GM12874 (cell line): ENCODE data around the gene ZKSCAN5.

Source experiments
- TF ChIP-seq, protein P1 (sequence below): IDR thresholded peaks from 2 replicates; pipeline ENCODE4 v1.5.1; 2011; ENCODE audit warnings: low read depth, mild to moderate bottlenecking, control low read depth, low read length, moderate library complexity; ENCODE audit not compliant: insufficient read depth

ZKSCAN5 gene

DNA sequence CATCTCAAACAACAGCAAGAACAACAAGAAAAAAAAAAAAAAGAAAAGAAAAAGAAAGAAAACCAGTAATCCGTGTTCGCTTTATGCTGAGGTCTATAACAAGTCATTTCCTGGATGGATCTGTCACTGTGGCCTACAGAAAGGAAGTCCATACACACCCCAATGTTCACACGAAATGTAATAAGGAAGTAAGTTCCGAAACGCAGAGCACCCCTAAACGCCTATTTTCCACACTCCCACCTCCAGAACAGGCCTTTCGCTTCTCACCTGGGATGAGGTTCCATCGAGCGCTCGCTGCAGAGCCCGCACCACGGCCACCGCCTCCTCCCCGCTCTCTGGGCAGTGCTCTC is 5.1 kb upstream of the ZKSCAN5 start:
- TF ChIP-seq, protein P1, sequence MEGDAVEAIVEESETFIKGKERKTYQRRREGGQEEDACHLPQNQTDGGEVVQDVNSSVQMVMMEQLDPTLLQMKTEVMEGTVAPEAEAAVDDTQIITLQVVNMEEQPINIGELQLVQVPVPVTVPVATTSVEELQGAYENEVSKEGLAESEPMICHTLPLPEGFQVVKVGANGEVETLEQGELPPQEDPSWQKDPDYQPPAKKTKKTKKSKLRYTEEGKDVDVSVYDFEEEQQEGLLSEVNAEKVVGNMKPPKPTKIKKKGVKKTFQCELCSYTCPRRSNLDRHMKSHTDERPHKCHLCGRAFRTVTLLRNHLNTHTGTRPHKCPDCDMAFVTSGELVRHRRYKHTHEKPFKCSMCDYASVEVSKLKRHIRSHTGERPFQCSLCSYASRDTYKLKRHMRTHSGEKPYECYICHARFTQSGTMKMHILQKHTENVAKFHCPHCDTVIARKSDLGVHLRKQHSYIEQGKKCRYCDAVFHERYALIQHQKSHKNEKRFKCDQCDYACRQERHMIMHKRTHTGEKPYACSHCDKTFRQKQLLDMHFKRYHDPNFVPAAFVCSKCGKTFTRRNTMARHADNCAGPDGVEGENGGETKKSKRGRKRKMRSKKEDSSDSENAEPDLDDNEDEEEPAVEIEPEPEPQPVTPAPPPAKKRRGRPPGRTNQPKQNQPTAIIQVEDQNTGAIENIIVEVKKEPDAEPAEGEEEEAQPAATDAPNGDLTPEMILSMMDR: no peak

DNA sequence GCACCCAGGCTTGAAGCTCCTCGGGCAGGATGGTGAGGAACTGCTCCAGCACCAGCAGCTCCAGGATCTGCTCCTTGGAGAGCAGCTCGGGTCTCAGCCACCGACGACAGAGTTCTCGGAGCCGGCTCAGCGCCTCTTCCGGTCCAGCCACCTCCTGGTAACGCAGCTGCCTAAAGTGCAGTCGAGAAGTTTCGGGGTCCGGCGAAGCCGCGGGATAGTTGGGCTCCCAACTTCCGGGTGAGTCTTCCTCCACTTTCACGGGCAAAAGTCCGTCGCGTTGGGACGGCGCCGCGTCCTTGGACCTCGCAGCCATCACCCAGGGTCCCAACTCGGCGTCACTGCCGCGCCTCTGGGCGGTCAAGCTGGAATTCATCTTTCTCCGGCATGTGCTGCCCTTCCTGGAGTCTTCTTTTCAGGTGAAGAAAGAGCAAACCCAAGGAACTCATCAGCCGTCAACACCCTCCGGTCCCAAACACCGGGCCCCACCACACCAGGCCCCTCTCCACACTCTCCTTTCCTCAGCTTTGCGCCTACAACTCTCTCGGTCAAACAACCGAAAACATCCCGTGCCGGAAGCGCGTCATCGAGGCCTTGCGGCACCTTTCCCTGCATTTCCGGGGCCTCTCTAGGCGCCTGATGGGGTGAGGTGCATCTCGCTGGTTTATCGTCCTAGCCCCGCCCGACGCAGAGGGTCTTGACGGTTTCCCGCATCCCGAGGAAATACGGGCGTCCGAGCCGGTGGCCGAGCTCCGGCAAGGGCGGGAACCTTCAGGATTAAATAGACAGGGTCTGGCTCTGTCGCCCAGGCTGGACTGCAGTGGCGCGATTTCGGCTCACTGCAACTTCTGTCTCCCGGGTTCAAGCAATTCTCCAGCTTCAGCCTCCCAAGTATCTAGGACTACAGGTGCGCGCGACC is 4.5 kb upstream of the ZKSCAN5 start, which contains the start of gene ZNF394:
Gene ZNF394, minus strand, starts transcription at position 561 of the 916 bp plus-strand sequence. Its CDS starts 188 bp downstream, at position 373.
- TF ChIP-seq, protein P1: no peak

GRCh38 chr7:99500637-99501009 is 3.8 kb upstream of the ZKSCAN5 start:
- TF ChIP-seq, protein P1: no peak

DNA sequence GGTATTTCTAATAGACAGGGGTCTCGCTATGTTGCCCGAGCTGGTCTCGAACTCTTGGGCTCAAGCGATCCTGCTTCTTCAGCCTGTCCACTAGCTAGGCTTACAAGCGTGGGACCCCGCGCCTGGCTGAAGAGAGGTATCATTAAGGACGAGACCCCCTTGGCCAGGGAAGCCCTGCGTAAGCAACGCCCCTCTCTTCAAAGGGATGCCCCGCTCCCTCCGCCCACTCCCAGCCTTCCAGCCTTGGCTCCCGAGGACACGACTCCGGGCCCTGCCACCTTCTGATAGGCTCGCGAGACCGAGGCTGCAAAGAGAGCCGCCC is 220 bp upstream of the ZKSCAN5 start:
- TF ChIP-seq, protein P1: no peak

DNA sequence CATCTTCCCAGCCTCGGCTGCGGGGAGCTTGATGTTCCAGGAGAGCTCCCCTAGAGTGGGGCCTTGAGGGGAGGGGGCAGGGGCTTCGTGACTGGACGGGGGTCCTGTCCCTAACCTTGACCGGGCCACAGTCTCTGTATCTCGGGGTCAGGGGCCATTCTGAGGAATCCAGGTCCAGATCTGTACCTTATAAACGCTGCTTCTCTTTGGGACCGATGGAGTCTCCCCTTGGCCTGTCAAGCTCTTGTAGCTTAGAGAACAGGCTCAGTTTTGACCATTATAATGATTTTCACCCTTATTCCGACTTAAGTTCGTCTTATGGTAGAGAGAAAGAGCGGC is 831 bp downstream of the ZKSCAN5 start:
- TF ChIP-seq, protein P1: no peak

GRCh38 chr7:99514050-99514449 is 9.6 kb downstream of the ZKSCAN5 start:
- TF ChIP-seq, protein P1: no peak

DNA sequence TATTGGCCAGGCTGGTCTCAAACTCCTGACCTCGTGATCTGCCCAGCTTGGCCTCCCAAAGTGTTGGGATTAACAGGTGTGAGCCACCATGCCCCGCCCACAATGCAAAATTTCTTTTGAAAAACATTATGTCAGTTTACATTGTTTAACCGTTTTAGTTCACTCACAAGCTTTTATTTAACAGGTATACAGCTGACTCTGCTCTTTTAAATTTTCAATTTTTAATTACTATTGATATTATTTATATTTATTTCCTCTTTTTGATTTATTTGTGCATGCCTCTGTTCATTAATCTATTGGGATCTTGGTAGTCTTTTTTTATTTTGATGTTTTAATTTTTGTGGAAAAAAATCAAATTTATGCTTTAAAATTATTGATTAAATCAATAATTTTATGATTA is 16.9 kb downstream of the ZKSCAN5 start:
- TF ChIP-seq, protein P1: no peak
